H9 (cell line): ENCODE measurements around the gene NHLRC4. TPM values are rescaled to one million over a fixed set of nuclear protein-coding genes. Genes with fewer than 3 reads are reported as not detected.

Source experiments
- DNase-seq: peaks from one replicate; pipeline ENCODE4 v3.0.0-alpha.2; 2017
- H2AFZ ChIP-seq: one replicate; pipeline ENCODE4 v1.6.1; 2013; ENCODE audit warnings: mild to moderate bottlenecking, low read length, control low read depth, moderate library complexity
- H2AK5ac ChIP-seq: 2 replicates; pipeline ENCODE4 v1.6.1; 2013; ENCODE audit warnings: low read length, control low read depth, mixed read lengths; ENCODE audit not compliant: insufficient read length
- H2BK120ac ChIP-seq: one replicate; pipeline ENCODE4 v1.6.1; 2013; ENCODE audit warnings: low read depth, mild to moderate bottlenecking, low read length, control low read depth, inconsistent platforms; ENCODE audit not compliant: poor library complexity, severe bottlenecking
- H2BK12ac ChIP-seq: 2 replicates; pipeline ENCODE4 v1.6.1; 2013; ENCODE audit warnings: low read length, control low read depth, mixed read lengths, low read depth; ENCODE audit not compliant: insufficient read length
- H2BK15ac ChIP-seq: 2 replicates; pipeline ENCODE4 v1.6.1; 2013; ENCODE audit warnings: low read depth, low read length, control low read depth
- H2BK20ac ChIP-seq: one replicate; pipeline ENCODE4 v1.6.1; 2013; ENCODE audit warnings: low read depth, mild to moderate bottlenecking, low read length, control low read depth, inconsistent platforms; ENCODE audit not compliant: poor library complexity, severe bottlenecking
- H2BK5ac ChIP-seq: 2 replicates; pipeline ENCODE4 v1.6.1; 2013; ENCODE audit warnings: low read length, control low read depth, mixed read lengths; ENCODE audit not compliant: insufficient read length
- H3K14ac ChIP-seq: 2 replicates; pipeline ENCODE4 v1.6.1; 2013; ENCODE audit warnings: low read length, control low read depth; ENCODE audit not compliant: insufficient read depth
- H3K18ac ChIP-seq: 2 replicates; pipeline ENCODE4 v1.6.1; 2013; ENCODE audit warnings: low read depth, mild to moderate bottlenecking, mixed read lengths, low read length, control low read depth; ENCODE audit not compliant: insufficient read length
- H3K23ac ChIP-seq: 2 replicates; pipeline ENCODE4 v1.6.1; 2013; ENCODE audit warnings: low read length, control low read depth, mixed read lengths, low read depth; ENCODE audit not compliant: insufficient read length
- H3K23me2 ChIP-seq: 2 replicates; pipeline ENCODE4 v1.6.1; 2013; ENCODE audit warnings: low read depth, mild to moderate bottlenecking, mixed read lengths, low read length, control low read depth; ENCODE audit not compliant: insufficient read length, poor library complexity, severe bottlenecking
- H3K27ac ChIP-seq: 2 replicates; pipeline ENCODE4 v1.5.1; 2013; ENCODE audit warnings: low read length, control low read depth, mixed read lengths, low read depth; ENCODE audit not compliant: insufficient read length
- H3K27me3 ChIP-seq: 2 replicates; pipeline ENCODE4 v1.6.1; 2013; ENCODE audit warnings: low read length, control low read depth, inconsistent platforms; ENCODE audit not compliant: insufficient read depth
- H3K4ac ChIP-seq: 2 replicates; pipeline ENCODE4 v1.6.1; 2013; ENCODE audit warnings: low read depth, mild to moderate bottlenecking, control low read depth, inconsistent platforms, low read length, moderate library complexity
- H3K4me1 ChIP-seq: 2 replicates; pipeline ENCODE4 v1.6.1; 2013; ENCODE audit warnings: low read length, control low read depth, inconsistent platforms; ENCODE audit not compliant: insufficient read depth
- H3K4me2 ChIP-seq: 2 replicates; pipeline ENCODE4 v1.6.1; 2013; ENCODE audit warnings: low read length, control low read depth, mixed read lengths; ENCODE audit not compliant: insufficient read length, insufficient read depth
- H3K56ac ChIP-seq: 2 replicates; pipeline ENCODE4 v1.6.1; 2013; ENCODE audit warnings: low read depth, mild to moderate bottlenecking, mixed read lengths, low read length, control low read depth; ENCODE audit not compliant: insufficient read length
- H3K79me1 ChIP-seq: 2 replicates; pipeline ENCODE4 v1.6.1; 2013; ENCODE audit warnings: low read depth, mild to moderate bottlenecking, moderate library complexity, low read length, control low read depth, inconsistent platforms; ENCODE audit not compliant: insufficient read depth, poor library complexity, severe bottlenecking
- H3K79me2 ChIP-seq: 2 replicates; pipeline ENCODE4 v1.6.1; 2013; ENCODE audit warnings: low read length, control low read depth, inconsistent platforms; ENCODE audit not compliant: insufficient read depth
- H3K9ac ChIP-seq: 2 replicates; pipeline ENCODE4 v1.6.1; 2013; ENCODE audit warnings: low read length, control low read depth, mixed read lengths; ENCODE audit not compliant: insufficient read length; ENCODE audit errors: extremely low read depth
- H3K9me3 ChIP-seq: one replicate; pipeline ENCODE4 v1.6.1; 2013; ENCODE audit warnings: low read depth, low read length, inconsistent platforms; ENCODE audit not compliant: control insufficient read depth
- H3T11ph ChIP-seq: one replicate; pipeline ENCODE4 v1.6.1; 2013; ENCODE audit warnings: mild to moderate bottlenecking, low read length, control low read depth, inconsistent platforms
- H4K20me1 ChIP-seq: one replicate; pipeline ENCODE4 v1.6.1; 2013; ENCODE audit not compliant: control insufficient read depth, insufficient read length, insufficient read depth
- H4K5ac ChIP-seq: 2 replicates; pipeline ENCODE4 v1.6.1; 2013; ENCODE audit warnings: low read depth, mild to moderate bottlenecking, mixed read lengths, low read length, control low read depth; ENCODE audit not compliant: insufficient read length
- H4K8ac ChIP-seq: replicated peaks from 2 replicates; pipeline ENCODE4 v1.6.1; 2013; ENCODE audit warnings: low read length, control low read depth, mixed read lengths, low read depth; ENCODE audit not compliant: insufficient read length
- H4K91ac ChIP-seq: 2 replicates; pipeline ENCODE4 v1.6.1; 2013; ENCODE audit warnings: low read depth, mild to moderate bottlenecking, moderate library complexity, mixed read lengths, low read length, control low read depth; ENCODE audit not compliant: insufficient read length
- H3K27ac Mint-ChIP-seq, 3 experiments: 2 replicates in 2 of 3; 3 replicates in 1 of 3; pipeline ENCODE4 v1.8.0; 2020 to 2021; ENCODE audit warnings: mixed read lengths in 3 of 3, mild to moderate bottlenecking in 1 of 3, moderate library complexity in 1 of 3
- H3K27me3 Mint-ChIP-seq: 2 replicates; pipeline ENCODE4 v1.8.0; 2021; ENCODE audit warnings: low read depth, mild to moderate bottlenecking, moderate library complexity, mixed read lengths
- H3K36me3 Mint-ChIP-seq, 3 experiments: 2 replicates in 2 of 3; 3 replicates in 1 of 3; pipeline ENCODE4 v1.8.0; 2020 to 2021; ENCODE audit warnings: low read depth in 3 of 3, mixed read lengths in 3 of 3; ENCODE audit not compliant: insufficient read depth in 1 of 3
- H3K4me1 Mint-ChIP-seq, 2 experiments: 2 replicates each; pipeline ENCODE4 v1.8.0; 2020; ENCODE audit warnings: mixed read lengths in 2 of 2
- H3K4me3 Mint-ChIP-seq, 2 experiments: 2 replicates in 1 of 2; 3 replicates in 1 of 2; pipeline ENCODE4 v1.8.0; 2020 to 2021; ENCODE audit warnings: mild to moderate bottlenecking in 2 of 2, mixed read lengths in 2 of 2, moderate library complexity in 1 of 2
- H3K9me3 Mint-ChIP-seq, 2 experiments: 2 replicates in 1 of 2; 3 replicates in 1 of 2; pipeline ENCODE4 v1.8.0; 2020; ENCODE audit warnings: mild to moderate bottlenecking in 2 of 2, mixed read lengths in 2 of 2, moderate library complexity in 1 of 2
- WGBS: extraction: QIAGEN DNeasy Blood & Tissue Kit; methylation state at CpG from one replicate; pipeline ENCODE4 v1.1.7; 2013; ENCODE audit warnings: missing lambda C conversion rate, low lambda C conversion rate, mixed read lengths; ENCODE audit not compliant: insufficient read length; ENCODE audit errors: extremely low coverage; 5-methylcytosine and 5-hydroxymethylcytosine counted together
- total RNA-seq: library from RNA; stranded (reverse); gene quantifications from 2 replicates; pipeline ENCODE4 v1.2.1, GENCODE V29; 2021
- TF ChIP-seq, protein P1 (sequence below): fragments of 200-600 bp; sonication (generic); conservative IDR thresholded peaks from 3 replicates; pipeline ENCODE4 v1.8.0; 2021; ENCODE audit warnings: antibody characterized with exemption, mild to moderate bottlenecking

NHLRC4 gene
- total RNA-seq, 1 experiment from 2014 or later = 0.42 TPM

DNA sequence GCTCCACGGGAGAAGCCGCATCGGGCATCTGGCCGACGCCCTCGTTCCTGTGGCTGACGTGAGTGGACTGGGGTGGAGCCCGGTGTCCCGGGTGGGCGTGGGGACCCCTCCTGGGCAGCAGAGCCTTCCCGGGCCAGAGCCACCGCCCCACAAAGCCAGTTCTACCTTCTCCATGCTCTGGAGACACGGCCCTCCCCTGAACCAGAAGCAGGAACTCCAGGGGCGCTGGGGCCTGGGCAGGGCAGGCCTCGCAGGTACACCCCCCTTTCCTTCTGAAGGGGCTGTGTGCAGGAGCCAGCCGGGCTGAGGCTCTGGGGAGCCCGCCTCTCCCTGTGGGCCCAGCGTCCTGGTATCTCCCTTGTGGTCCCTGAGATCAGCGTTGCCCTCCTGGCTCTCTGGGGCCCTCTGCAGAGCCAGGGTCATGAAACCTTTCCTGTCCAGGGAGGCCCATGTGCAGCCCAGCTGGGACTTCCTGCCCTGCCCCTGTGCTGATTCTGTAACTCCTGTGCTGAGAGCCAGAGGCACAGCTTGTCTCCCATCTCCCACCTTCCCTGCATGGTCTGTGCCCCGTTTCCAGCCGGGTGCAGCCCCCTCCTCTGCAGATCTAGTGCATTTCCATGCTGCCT is 9.5 kb downstream of the NHLRC4 start:
- Histone ChIP-seq H2BK120ac (no peak overlapping the region), H2BK20ac (no peak overlapping the region), H3K27me3 (no peaks in the 10 kb centered on the region), H4K8ac (no peak overlapping the region), H4K5ac (no peak overlapping the region), H3K56ac (no peak overlapping the region), H3K23ac (no peak overlapping the region), H2BK15ac (no peak overlapping the region), H3T11ph (no peak overlapping the region), H3K23me2 (no peaks in the 10 kb centered on the region), H3K79me2 (no peaks in the 10 kb centered on the region), H3K14ac (no peak overlapping the region), H3K9ac (no peak overlapping the region), H3K9me3 (no peaks in the 10 kb centered on the region), H3K27ac (no peak overlapping the region), H2AK5ac (no peak overlapping the region), H3K4me2 (no peak overlapping the region), H3K79me1 (no peaks in the 10 kb centered on the region), H2AFZ (no peak overlapping the region), H2BK12ac (no peak overlapping the region), H3K4ac (no peak overlapping the region), H3K4me1 (no peaks in the 10 kb centered on the region), H2BK5ac (no peak overlapping the region), H3K18ac (no peak overlapping the region), H4K20me1 (no peaks in the 10 kb centered on the region), H4K91ac (no peak overlapping the region)
- TF ChIP-seq, protein P1, sequence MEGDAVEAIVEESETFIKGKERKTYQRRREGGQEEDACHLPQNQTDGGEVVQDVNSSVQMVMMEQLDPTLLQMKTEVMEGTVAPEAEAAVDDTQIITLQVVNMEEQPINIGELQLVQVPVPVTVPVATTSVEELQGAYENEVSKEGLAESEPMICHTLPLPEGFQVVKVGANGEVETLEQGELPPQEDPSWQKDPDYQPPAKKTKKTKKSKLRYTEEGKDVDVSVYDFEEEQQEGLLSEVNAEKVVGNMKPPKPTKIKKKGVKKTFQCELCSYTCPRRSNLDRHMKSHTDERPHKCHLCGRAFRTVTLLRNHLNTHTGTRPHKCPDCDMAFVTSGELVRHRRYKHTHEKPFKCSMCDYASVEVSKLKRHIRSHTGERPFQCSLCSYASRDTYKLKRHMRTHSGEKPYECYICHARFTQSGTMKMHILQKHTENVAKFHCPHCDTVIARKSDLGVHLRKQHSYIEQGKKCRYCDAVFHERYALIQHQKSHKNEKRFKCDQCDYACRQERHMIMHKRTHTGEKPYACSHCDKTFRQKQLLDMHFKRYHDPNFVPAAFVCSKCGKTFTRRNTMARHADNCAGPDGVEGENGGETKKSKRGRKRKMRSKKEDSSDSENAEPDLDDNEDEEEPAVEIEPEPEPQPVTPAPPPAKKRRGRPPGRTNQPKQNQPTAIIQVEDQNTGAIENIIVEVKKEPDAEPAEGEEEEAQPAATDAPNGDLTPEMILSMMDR = no peak
- H3K4me3 Mint-ChIP-seq = no peak overlapping the region
- peaks cover 2% of the 10 kb centered on the region; the same call in 1 of the 2 replicates for H3K27me3 Mint-ChIP-seq
- H3K9me3 Mint-ChIP-seq = no peaks in the 10 kb centered on the region
- peak overlapping the region in 2 of 3 experiments; percentile 81 to 90; a peak in 4 of 7 replicates for H3K27ac Mint-ChIP-seq
- H3K4me1 Mint-ChIP-seq = peaks cover 3 to 13% of the 10 kb centered on the region in 2 experiments
- H3K36me3 Mint-ChIP-seq = peaks cover 0 to 4% (median 3%) of the 10 kb centered on the region in 3 experiments; a peak in 4 of 7 replicates
- DNase-seq = no peak
- WGBS = no CpG with 5 or more reads among the region's 21 CpGs
